Endothelial cell (in vitro differentiated cells): ENCODE data around the gene MDFI. TPM values are rescaled to one million over a fixed set of nuclear protein-coding genes. Genes with fewer than 3 reads are reported as not detected.

Source experiments
- DNase-seq: peaks from one replicate; pipeline ENCODE4 v3.0.0; 2021; ENCODE audit warnings: low spot score
- H3K27ac Mint-ChIP-seq: one replicate; pipeline ENCODE4 v1.8.0; 2021; ENCODE audit warnings: mixed read lengths, inconsistent platforms; ENCODE audit not compliant: unreplicated experiment
- H3K27me3 Mint-ChIP-seq: one replicate; pipeline ENCODE4 v1.8.0; 2021; ENCODE audit warnings: mild to moderate bottlenecking, moderate library complexity, mixed read lengths, inconsistent platforms; ENCODE audit not compliant: unreplicated experiment
- H3K36me3 Mint-ChIP-seq: one replicate; pipeline ENCODE4 v1.8.0; 2021; ENCODE audit warnings: mild to moderate bottlenecking, low read depth, mixed read lengths, inconsistent platforms; ENCODE audit not compliant: unreplicated experiment
- H3K4me1 Mint-ChIP-seq: one replicate; pipeline ENCODE4 v1.8.0; 2021; ENCODE audit warnings: mild to moderate bottlenecking, mixed read lengths, inconsistent platforms; ENCODE audit not compliant: unreplicated experiment
- H3K4me3 Mint-ChIP-seq: one replicate; pipeline ENCODE4 v1.8.0; 2021; ENCODE audit warnings: mild to moderate bottlenecking, mixed read lengths, inconsistent platforms; ENCODE audit not compliant: unreplicated experiment
- H3K9me3 Mint-ChIP-seq: one replicate; pipeline ENCODE4 v1.8.0; 2021; ENCODE audit warnings: mixed read lengths, inconsistent platforms; ENCODE audit not compliant: unreplicated experiment
- total RNA-seq: library from RNA; stranded (reverse); fragmentation: NEBNext Ultra II Directional; extraction: Animal tissue kit (Norgen Biotek cat#: 25700); gene quantifications from one replicate; pipeline ENCODE4 v1.2.1, GENCODE V29; 2021; ENCODE audit not compliant: unreplicated experiment
- TF ChIP-seq, protein P1 (sequence below): fragments of 200-600 bp; sonication (generic); IDR thresholded peaks from one replicate; pipeline ENCODE4 v1.5.0; 2021; ENCODE audit warnings: antibody characterized with exemption; ENCODE audit not compliant: unreplicated experiment

Gene MDFI
- total RNA-seq, 1 donor from 2014 or later: 285 TPM

DNA sequence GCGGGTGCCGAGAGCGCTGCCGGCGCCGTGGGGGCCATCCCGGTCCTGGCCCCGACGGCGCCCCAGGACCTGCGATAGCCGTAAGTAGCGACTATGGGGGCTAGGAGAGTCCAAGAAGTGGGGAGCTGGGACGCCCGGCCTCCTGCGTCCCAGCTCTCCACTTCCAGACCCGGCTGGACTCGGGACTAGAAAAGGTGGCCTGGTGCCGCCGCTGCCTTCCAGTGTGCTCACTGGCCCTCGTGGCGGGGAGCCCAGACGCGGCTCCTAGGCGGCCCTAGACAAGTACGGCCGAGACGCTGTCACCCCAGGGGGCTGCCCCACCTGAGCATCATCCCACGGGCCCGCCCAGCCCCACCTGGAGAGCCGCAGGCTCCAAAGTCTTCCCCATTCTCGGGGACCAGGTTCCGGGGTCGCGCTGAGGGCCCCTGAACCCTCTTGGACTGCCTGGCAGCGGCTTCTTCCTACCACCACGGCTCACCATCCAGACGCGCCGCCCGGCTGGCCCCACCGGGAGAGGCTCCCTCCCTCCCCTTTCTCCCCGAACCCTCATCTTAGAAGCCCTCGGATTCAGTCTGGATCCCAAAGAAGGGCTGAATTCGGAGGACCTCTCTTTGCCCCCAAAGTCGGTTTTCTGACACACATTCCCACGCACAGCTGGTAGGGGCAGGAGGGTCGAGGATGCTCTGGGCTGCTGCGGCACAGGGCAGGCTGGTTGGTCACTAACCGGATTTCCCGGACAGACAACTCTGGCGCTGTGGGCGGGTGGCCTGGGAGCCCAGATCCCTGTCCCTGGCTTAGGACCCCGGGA, 870 bp upstream of the MDFI start:
- Mint-ChIP-seq H3K27ac (peak overlapping the region; percentile 86), H3K4me1 (peaks cover 56% of the 10 kb centered on the region), H3K4me3 (peak overlapping the region; percentile 94), H3K36me3 (peaks cover 24% of the 10 kb centered on the region), H3K9me3 (no peaks in the 10 kb centered on the region), H3K27me3 (peaks cover 20% of the 10 kb centered on the region)
- TF ChIP-seq, protein P1, sequence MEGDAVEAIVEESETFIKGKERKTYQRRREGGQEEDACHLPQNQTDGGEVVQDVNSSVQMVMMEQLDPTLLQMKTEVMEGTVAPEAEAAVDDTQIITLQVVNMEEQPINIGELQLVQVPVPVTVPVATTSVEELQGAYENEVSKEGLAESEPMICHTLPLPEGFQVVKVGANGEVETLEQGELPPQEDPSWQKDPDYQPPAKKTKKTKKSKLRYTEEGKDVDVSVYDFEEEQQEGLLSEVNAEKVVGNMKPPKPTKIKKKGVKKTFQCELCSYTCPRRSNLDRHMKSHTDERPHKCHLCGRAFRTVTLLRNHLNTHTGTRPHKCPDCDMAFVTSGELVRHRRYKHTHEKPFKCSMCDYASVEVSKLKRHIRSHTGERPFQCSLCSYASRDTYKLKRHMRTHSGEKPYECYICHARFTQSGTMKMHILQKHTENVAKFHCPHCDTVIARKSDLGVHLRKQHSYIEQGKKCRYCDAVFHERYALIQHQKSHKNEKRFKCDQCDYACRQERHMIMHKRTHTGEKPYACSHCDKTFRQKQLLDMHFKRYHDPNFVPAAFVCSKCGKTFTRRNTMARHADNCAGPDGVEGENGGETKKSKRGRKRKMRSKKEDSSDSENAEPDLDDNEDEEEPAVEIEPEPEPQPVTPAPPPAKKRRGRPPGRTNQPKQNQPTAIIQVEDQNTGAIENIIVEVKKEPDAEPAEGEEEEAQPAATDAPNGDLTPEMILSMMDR: no peak
- DNase-seq: peak; percentile 56

GRCh38 chr6:41638935-41639808, 904 bp downstream of the MDFI start:
- H3K9me3 Mint-ChIP-seq: no peaks in the 10 kb centered on the region
- DNase-seq: peak; percentile 62
- TF ChIP-seq, protein P1: no peak
- H3K27me3 Mint-ChIP-seq: peaks cover 17% of the 10 kb centered on the region
- peak overlapping the region; percentile 98 for H3K4me3 Mint-ChIP-seq
- peak overlapping the region; percentile 81 for H3K27ac Mint-ChIP-seq
- peaks cover 36% of the 10 kb centered on the region for H3K36me3 Mint-ChIP-seq
- peaks cover 71% of the 10 kb centered on the region for H3K4me1 Mint-ChIP-seq

DNA sequence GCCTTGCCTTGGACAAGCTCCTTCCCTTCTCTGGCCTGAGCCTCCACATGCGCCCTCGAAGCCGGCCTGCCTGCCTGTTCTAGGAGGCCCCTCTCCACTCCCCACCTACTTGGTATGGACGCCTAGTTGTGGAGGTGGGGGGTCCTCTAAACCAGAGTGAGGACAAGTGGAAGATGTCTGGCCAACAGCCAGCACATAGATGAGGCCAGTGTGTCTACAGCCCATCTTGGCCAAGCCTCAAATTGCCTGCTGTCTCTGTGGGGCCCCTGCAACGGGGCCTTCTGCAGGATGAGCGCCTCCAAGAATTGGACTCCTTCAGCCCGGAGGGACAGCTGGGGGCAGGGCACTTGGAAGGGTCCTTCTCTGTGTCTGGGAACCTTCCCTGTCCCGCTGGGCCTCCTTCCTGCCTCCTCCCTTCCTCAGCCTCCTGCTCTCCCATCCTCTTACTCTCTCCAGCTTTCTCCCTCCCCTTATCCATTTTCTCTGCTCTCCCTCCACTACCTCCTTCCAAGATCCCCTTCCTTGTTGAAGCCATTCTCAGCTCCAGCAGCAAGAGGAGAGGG, 1.6 kb downstream of the MDFI start:
- peak overlapping the region; percentile 36 for H3K27ac Mint-ChIP-seq
- DNase-seq: no peak
- H3K27me3 Mint-ChIP-seq: peaks cover 20% of the 10 kb centered on the region
- no peaks in the 10 kb centered on the region for H3K9me3 Mint-ChIP-seq
- peak overlapping the region; percentile 98 for H3K4me3 Mint-ChIP-seq
- peaks cover 70% of the 10 kb centered on the region for H3K4me1 Mint-ChIP-seq
- peaks cover 36% of the 10 kb centered on the region for H3K36me3 Mint-ChIP-seq
- TF ChIP-seq, protein P1: no peak

GRCh38 chr6:41640426-41640825, 2.2 kb downstream of the MDFI start:
- Mint-ChIP-seq H3K27ac (no peak overlapping the region), H3K27me3 (peaks cover 22% of the 10 kb centered on the region), H3K4me3 (peak overlapping the region; percentile 98), H3K9me3 (no peaks in the 10 kb centered on the region), H3K36me3 (peaks cover 39% of the 10 kb centered on the region), H3K4me1 (peaks cover 69% of the 10 kb centered on the region)
- TF ChIP-seq, protein P1: no peak
- DNase-seq: no peak
